ENCODE data around the gene CD36.

DNA sequence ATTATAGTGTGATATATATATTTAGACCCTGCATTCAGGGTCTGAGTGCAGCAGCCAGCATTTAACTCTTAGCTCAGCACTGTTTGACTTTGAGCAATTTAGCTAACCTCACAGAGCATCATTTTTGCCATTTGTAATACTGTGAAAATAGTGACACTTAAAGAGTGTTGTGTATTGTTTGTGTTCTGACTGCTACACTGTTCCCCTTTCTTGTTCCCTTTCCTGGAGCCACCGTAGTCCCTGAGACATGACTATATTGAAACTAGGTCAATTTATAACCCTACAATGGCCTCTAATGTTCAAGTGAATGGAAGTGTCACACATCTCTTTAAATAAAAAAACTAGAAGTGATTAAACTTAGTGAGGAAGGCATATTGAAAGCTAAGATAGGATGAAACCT is 20.3 kb upstream of the CD36 start:
- TF ChIP-seq YY1 (IDR thresholded peaks at IDR 0.05; ENCODE audit: insufficient read depth, insufficient read length) (no peak), ZNF274 (IDR thresholded peaks at IDR 0.05; ENCODE audit: low read depth, low read length) (no peak), SUZ12 (IDR thresholded peaks at IDR 0.05; ENCODE audit: extremely low read depth, insufficient read depth, insufficient read length) (no peak)

Data from NT2/D1 (cell line).